Osteoblast (primary cell): ENCODE results near the gene HCRTR2. TPM values are rescaled to one million over a fixed set of nuclear protein-coding genes. Genes with fewer than 3 reads are reported as not detected.

ENCODE experiments used
- DNase-seq: peaks from one replicate; pipeline ENCODE4 v3.0.0; 2011; ENCODE audit warnings: low spot score, mixed read lengths; ENCODE audit not compliant: insufficient read length; ENCODE audit errors: missing footprints
- H2AFZ ChIP-seq: 2 replicates; pipeline ENCODE4 v1.6.0; 2011; ENCODE audit warnings: mild to moderate bottlenecking, low read length
- H3K27ac ChIP-seq: 2 replicates; pipeline ENCODE4 v1.5.1; 2011; ENCODE audit warnings: mild to moderate bottlenecking, low read depth, low read length, moderate library complexity
- H3K27me3 ChIP-seq: 2 replicates; pipeline ENCODE4 v1.6.0; 2012; ENCODE audit warnings: mild to moderate bottlenecking, control low read depth, inconsistent platforms, low read length, moderate library complexity; ENCODE audit not compliant: insufficient read depth
- H3K36me3 ChIP-seq: 2 replicates; pipeline ENCODE4 v1.5.1; 2011; ENCODE audit warnings: mild to moderate bottlenecking, low read length, control low read depth, moderate library complexity; ENCODE audit not compliant: insufficient read depth
- H3K4me1 ChIP-seq: 2 replicates; pipeline ENCODE4 v1.5.1; 2011; ENCODE audit warnings: mild to moderate bottlenecking, low read length, control low read depth, moderate library complexity; ENCODE audit not compliant: insufficient read depth
- H3K4me2 ChIP-seq: 2 replicates; pipeline ENCODE4 v1.6.0; 2011; ENCODE audit warnings: mild to moderate bottlenecking, low read length; ENCODE audit not compliant: insufficient read depth
- H3K4me3 ChIP-seq: fragments of 200-600 bp; sonication (generic); 3 replicates; pipeline ENCODE4 v1.5.1; 2012; ENCODE audit warnings: mild to moderate bottlenecking, low read length, inconsistent platforms; ENCODE audit not compliant: insufficient read depth
- H3K79me2 ChIP-seq: 2 replicates; pipeline ENCODE4 v1.6.0; 2012; ENCODE audit warnings: mild to moderate bottlenecking, low read length, control low read depth, inconsistent platforms; ENCODE audit not compliant: insufficient read depth
- H3K9me3 ChIP-seq: 2 replicates; pipeline ENCODE4 v1.5.1; 2011; ENCODE audit warnings: low read depth, low read length, control low read depth
- H4K20me1 ChIP-seq: 2 replicates; pipeline ENCODE4 v1.6.0; 2012; ENCODE audit warnings: mild to moderate bottlenecking, low read length, control low read depth; ENCODE audit not compliant: insufficient read depth
- CTCF ChIP-seq: IDR thresholded peaks from 2 replicates; pipeline ENCODE4 v1.5.1; 2011; ENCODE audit warnings: mild to moderate bottlenecking, low read depth, low read length, moderate library complexity; ENCODE audit errors: extremely low read depth
- total RNA-seq: library from RNA; depleted of rRNA; stranded (reverse); fragments of >200 nt; gene quantifications from 2 replicates; pipeline ENCODE4 v1.2.3, GENCODE V29; 2012

Gene HCRTR2
- total RNA-seq, 1 donor, result not detected

- Histone ChIP-seq H2AFZ (no peak overlapping the region), H3K9me3 (no peaks in the 10 kb centered on the region), H3K4me3 (no peak overlapping the region), H3K79me2 (no peaks in the 10 kb centered on the region), H3K27ac (no peak overlapping the region), H4K20me1 (no peaks in the 10 kb centered on the region), H3K36me3 (no peaks in the 10 kb centered on the region), H3K27me3 (no peaks in the 10 kb centered on the region), H3K4me1 (no peaks in the 10 kb centered on the region), H3K4me2 (no peak overlapping the region)
- DNase-seq, result no peak
- no peak for TF ChIP-seq CTCF
These were observed 36.2 kb upstream of the HCRTR2 start for GRCh38 chr6:55137929-55138693.

GRCh38 chr6:55141611-55142010, 32.7 kb upstream of the HCRTR2 start:
- H3K79me2 ChIP-seq, result no peaks in the 10 kb centered on the region
- H3K27ac ChIP-seq, result no peak overlapping the region
- no peak for DNase-seq
- no peak for TF ChIP-seq CTCF
- H3K4me1 ChIP-seq, result no peaks in the 10 kb centered on the region
- no peaks in the 10 kb centered on the region for H4K20me1 ChIP-seq
- no peaks in the 10 kb centered on the region for H3K36me3 ChIP-seq
- H3K27me3 ChIP-seq, result no peaks in the 10 kb centered on the region
- no peaks in the 10 kb centered on the region for H3K9me3 ChIP-seq
- no peak overlapping the region for H2AFZ ChIP-seq
- no peak overlapping the region for H3K4me2 ChIP-seq
- H3K4me3 ChIP-seq, result no peak overlapping the region

- H3K4me2 ChIP-seq, result no peak overlapping the region
- H3K27me3 ChIP-seq, result no peaks in the 10 kb centered on the region
- no peak overlapping the region for H3K4me3 ChIP-seq
These were observed 31.7 kb upstream of the HCRTR2 start for GRCh38 chr6:55142610-55143009.

More at GRCh38 chr6:55142610-55143009, 31.7 kb upstream of the HCRTR2 start:
- DNase-seq, result no peak
- Histone ChIP-seq H3K4me1 (no peaks in the 10 kb centered on the region), H3K9me3 (no peaks in the 10 kb centered on the region), H4K20me1 (no peaks in the 10 kb centered on the region), H3K27ac (no peak overlapping the region), H3K79me2 (no peaks in the 10 kb centered on the region), H2AFZ (no peak overlapping the region), H3K36me3 (no peaks in the 10 kb centered on the region)
- TF ChIP-seq CTCF, result no peak
